GM12874 (cell line): ENCODE measurements around the gene PRTN3.

ENCODE experiments used
- TF ChIP-seq, protein P1 (sequence below): IDR thresholded peaks from 2 replicates; pipeline ENCODE4 v1.5.1; 2011; ENCODE audit warnings: low read depth, mild to moderate bottlenecking, control low read depth, low read length, moderate library complexity; ENCODE audit not compliant: insufficient read depth

Gene PRTN3

DNA sequence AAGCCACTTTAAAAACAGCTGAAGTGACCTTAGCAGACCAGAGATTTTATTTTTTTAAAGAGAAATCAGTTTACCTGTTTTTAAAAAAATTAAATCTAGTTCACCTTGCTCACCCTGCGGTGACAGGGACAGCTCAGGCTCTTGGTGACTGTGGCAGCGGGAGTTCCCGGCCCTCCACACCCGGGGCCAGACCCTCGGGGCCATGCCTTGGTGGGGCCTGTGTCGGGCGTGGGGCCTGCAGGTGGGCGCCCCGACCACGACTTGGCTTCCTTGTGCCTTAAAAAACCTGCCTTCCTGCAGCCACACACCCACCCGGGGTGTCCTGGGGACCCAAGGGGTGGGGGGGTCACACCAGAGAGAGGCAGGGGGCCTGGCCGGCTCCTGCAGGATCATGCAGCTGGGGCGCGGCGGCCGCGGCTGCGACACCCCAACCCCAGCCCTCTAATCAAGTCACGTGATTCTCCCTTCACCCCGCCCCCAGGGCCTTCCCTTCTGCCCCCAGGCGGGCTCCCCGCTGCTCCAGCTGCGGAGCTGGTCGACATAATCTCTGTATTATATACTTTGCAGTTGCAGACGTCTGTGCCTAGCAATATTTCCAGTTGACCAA is 29.8 kb upstream of the PRTN3 start:
- TF ChIP-seq, protein P1, sequence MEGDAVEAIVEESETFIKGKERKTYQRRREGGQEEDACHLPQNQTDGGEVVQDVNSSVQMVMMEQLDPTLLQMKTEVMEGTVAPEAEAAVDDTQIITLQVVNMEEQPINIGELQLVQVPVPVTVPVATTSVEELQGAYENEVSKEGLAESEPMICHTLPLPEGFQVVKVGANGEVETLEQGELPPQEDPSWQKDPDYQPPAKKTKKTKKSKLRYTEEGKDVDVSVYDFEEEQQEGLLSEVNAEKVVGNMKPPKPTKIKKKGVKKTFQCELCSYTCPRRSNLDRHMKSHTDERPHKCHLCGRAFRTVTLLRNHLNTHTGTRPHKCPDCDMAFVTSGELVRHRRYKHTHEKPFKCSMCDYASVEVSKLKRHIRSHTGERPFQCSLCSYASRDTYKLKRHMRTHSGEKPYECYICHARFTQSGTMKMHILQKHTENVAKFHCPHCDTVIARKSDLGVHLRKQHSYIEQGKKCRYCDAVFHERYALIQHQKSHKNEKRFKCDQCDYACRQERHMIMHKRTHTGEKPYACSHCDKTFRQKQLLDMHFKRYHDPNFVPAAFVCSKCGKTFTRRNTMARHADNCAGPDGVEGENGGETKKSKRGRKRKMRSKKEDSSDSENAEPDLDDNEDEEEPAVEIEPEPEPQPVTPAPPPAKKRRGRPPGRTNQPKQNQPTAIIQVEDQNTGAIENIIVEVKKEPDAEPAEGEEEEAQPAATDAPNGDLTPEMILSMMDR = no peak

DNA sequence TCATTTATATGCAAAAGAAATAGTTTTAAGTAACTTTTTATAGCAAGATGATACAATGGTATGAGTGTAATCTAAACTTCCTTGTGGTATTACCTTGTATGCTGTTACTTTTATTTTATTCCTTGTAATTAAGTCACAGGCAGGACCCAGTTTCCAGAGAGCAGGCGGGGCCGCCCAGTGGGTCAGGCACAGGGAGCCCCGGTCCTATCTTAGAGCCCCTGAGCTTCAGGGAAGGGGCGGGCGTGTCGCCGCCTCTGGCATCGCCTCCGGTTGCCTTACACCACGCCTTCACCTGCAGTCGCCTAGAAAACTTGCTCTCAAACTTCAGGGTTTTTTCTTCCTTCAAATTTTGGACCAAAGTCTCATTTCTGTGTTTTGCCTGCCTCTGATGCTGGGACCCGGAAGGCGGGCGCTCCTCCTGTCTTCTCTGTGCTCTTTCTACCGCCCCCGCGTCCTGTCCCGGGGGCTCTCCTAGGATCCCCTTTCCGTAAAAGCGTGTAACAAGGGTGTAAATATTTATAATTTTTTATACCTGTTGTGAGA is 29.2 kb upstream of the PRTN3 start:
- TF ChIP-seq, protein P1 = no peak

DNA sequence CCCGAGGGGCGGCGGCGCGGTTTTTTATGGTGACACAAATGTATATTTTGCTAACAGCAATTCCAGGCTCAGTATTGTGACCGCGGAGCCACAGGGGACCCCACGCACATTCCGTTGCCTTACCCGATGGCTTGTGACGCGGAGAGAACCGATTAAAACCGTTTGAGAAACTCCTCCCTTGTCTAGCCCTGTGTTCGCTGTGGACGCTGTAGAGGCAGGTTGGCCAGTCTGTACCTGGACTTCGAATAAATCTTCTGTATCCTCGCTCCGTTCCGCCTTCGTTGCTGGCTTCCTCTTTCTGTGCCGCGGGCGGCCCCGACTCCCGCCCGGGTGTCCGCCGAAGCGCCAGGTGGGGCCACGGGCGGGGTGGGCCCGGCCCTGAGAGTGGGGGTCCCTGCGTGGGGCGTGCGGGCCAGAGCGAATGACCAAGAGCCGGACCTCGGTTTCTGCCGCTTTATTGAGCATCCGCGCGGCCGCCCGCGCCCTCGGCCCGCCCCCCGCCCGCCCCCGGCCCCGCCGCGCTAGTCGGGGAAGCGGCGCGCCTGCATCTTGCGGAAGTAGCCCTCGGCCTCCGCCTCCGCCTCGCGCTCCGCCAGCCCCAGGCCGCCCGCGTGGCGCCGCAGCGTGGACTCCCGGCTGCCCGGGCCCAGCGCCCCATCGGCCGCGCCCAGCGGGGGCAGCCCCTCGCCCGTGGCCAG is 28.6 kb upstream of the PRTN3 start:
- TF ChIP-seq, protein P1 = no peak

DNA sequence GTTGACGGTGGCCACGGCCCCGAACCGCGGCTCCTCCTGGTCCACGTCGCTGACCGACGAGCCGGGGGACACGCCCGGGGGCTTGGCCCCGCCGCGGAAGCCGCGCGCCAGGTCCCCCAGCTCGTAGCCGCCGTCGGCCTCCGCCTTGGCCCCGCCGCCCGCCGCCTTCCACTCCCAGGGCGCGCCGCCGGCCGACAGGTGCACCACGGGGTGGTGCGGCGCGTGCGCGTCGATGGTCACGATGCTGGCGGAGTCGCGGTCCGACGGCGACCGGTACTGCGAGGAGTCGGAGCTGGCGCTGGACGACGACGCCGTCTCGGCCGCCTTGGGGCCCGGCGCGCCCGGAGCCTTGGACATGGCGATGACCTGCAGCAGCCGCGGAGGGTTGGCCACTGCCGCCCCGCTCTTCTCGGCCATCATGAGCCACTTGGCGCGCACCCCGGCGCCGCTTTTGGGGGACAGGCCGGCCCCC is 28.0 kb upstream of the PRTN3 start:
- TF ChIP-seq, protein P1 = no peak

DNA sequence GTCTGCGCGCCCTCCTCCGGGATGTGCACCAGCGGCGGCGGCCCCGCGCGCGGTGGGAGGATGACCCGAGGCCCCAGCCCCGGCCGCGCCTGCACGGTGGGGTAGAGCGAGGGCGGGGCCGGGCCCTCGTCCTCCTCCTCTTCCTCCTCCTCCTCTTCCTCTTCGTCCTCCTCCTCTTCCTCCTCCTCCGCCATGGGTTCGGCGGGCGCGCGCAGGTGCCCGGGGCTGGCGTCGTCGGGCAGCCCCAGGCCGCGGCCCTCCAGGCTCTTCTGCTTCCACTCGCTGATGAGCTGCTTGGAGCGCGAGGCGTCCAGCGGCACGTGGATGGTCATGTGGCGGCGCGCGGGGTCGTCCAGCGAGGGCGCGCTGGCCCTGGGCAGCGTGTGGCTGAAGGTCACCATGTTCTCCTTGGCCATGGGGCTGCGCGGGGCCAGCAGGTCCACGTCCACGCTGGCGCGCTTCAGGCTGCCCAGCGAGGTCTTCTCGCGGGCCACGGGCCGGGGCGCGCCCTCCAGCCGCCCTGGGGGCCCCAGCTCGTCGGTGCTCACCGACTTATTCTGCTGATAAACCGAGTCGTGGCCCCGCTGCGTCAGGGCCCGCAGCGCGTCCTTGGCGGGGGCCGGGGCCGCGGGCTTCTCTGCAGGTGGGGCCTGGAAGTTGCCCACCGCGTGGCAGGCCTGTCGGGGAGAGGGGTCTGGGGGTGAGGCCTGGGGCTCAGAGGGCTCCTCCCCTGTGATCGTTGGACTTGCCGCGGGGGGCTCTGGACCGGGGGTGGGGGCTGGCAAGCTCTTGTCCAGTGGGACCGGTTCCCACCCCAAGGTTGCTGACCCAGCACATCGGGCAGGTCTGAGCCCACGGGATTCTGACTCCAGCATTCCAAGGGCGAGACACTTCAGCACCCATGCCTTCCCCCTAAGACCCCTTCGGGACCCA is 27.3 kb upstream of the PRTN3 start:
- TF ChIP-seq, protein P1 = no peak

DNA sequence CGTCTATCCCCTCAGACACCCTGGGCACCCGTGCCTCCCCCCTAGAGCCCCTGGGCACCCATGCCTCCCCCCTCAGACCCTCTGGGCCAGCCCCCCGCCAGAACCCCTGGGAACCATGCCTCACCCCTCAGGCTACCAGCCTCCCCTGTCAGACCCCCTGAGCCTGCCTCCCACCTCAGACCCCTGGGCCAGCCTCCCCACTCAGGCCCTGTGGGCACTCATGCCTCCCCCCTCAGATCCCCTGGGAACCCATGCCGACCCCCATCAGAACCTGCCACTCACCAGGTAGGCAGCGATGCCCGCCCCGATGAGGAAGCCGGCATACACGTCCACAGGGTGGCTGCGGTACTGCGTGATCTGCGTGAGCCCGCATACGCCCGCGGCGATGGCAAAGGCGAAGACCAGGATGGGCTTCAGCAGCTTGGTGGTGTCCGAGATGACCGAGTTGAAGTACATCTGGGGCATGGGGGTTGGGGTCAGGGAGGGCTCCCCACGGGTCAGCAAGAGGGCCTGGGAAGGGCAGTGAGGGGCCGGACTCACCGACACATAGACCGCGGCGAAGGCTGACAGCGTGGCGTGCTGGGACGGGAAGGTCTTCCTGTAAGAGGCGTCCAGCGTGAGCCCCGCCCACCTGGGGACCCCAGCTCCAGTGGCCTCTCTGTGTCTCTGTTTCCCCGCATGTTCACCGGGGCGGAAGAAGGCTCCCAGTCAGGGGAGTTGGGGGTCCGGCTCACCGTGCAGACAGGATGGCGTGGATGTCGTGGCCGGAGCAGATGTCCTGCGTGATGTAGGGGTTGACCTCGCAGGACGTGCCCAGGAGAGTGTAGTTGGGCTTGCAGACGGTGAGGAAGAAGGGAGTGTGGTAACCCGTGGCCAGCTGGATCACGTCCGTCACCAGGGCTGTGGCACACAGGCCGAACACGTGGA is 26.4 kb upstream of the PRTN3 start:
- TF ChIP-seq, protein P1 = no peak
